ENCODE data around the gene ARFGAP2. TPM values are rescaled to one million over a fixed set of nuclear protein-coding genes. Genes with fewer than 3 reads are reported as not detected.
A peak's percentile ranks its signal among the peaks of the same experiment; 100 is the strongest.

Gene ARFGAP2
- total and polyA plus RNA-seq, 2 donors (not counting 3 experiments of a cell fraction or from before 2014, with no cell fraction given), result 78.9 to 108 TPM

GRCh38 chr11:47187723-47188122 lies 11.0 kb upstream of the ARFGAP2 start:
- ChIA-PET POLR2A (no interaction called here), CTCF (interaction anchor here (0.9 to 2.2 kb wide), 12 partner anchors 10 to 167 kb away, joined by 3 to 19 read pairs (median 6); partner anchors contain the start of genes ACP2, DDB2 and NR1H3)
- Histone ChIP-seq H3K79me2 (ENCODE audit: control insufficient read depth, insufficient read depth, low read length) (no peaks in the 10 kb centered on the region), H3K27me3 (ENCODE audit: control insufficient read depth in 2 of 2, insufficient read depth in 2 of 2, low read length in 2 of 2) (peaks cover 0 to 3% of the 10 kb centered on the region in 2 experiments), H3K4me2 (ENCODE audit: insufficient read depth, low read length) (peak overlapping the region; percentile 81), H4K20me1 (replicated peaks; ENCODE audit: control insufficient read depth, extremely low read depth, insufficient read depth, low read length) (no peaks in the 10 kb centered on the region), H3K9me3 (replicated peaks; ENCODE audit: control insufficient read depth, insufficient read depth, low read length) (no peaks in the 10 kb centered on the region), H3K27ac (ENCODE audit: insufficient read depth, low read depth, low read length) (no peak overlapping the region), H3K4me1 (ENCODE audit: control insufficient read depth, extremely low read depth, insufficient read depth, low read length) (peaks cover 16% of the 10 kb centered on the region), H3K4me3 (replicated peaks in 1 of 3; ENCODE audit: insufficient read depth in 1 of 3, low read depth in 1 of 3, low read length in 3 of 3) (no peak overlapping the region), H2AFZ (ENCODE audit: low read depth, low read length) (peak overlapping the region; percentile 90), H3K9me1 (replicated peaks; ENCODE audit: control insufficient read depth, extremely low read depth, insufficient read depth, low read length) (no peaks in the 10 kb centered on the region), H3K9ac (replicated peaks; ENCODE audit: extremely low read depth, insufficient read depth, low read length) (no peak overlapping the region), H3K36me3 (ENCODE audit: control insufficient read depth in 2 of 2, extremely low read depth in 1 of 2, insufficient read depth in 2 of 2, low read length in 2 of 2) (no peaks in the 10 kb centered on the region)
- FAIRE-seq (no peak), DNase-seq (ENCODE audit: low read depth, low spot score) (no peak)
- BruUV-seq (replicated peaks), result no TSS peak
- intact Hi-C loops (cut with micrococcal nuclease), result loop anchor here (2.0 kb wide), 1 partner anchor 27 kb away; the partner anchor contains the start of gene DDB2
- dilution Hi-C loops (cut with MboI; ENCODE audit: extremely low pct_ligation_motif_present, low sequenced_read_pairs), result no loop called here
- no peak for TF ChIP-seq MYC (IDR thresholded peaks at IDR 0.05; ENCODE audit: low read depth, low read length)
- TF ChIP-seq JUN (IDR thresholded peaks at IDR 0.05; ENCODE audit: borderline replicate concordance, insufficient read depth, insufficient read length, low read depth), result no peak
- TF ChIP-seq FOS (IDR thresholded peaks at IDR 0.05; ENCODE audit: borderline replicate concordance, insufficient read depth, low read length), result no peak
- TF ChIP-seq EZH2 (IDR thresholded peaks at IDR 0.05; ENCODE audit: borderline replicate concordance, low read depth, low read length, severe bottlenecking), result no peak
- TF ChIP-seq MAX (IDR thresholded peaks at IDR 0.05; ENCODE audit: insufficient read depth, insufficient read length), result no peak
- no peak for TF ChIP-seq POLR2AphosphoS5 (IDR thresholded peaks at IDR 0.05; ENCODE audit: insufficient read depth, low read depth, low read length)
- no peak for TF ChIP-seq CTCF (IDR thresholded peaks at IDR 0.05; ENCODE audit: extremely low read depth in 1 of 2, insufficient read depth in 1 of 2, low read depth in 1 of 2, low read length in 2 of 2)
- TF ChIP-seq GATA2 (IDR thresholded peaks at IDR 0.05; ENCODE audit: insufficient read depth, insufficient read length, low read depth, low read length), result no peak
- TF ChIP-seq POLR2A (IDR thresholded peaks at IDR 0.05; ENCODE audit: low read depth, low read length), result no peak
